A549 (cell line): ENCODE data around the gene DCLK1. TPM values are rescaled to one million over a fixed set of nuclear protein-coding genes. Genes with fewer than 3 reads are reported as not detected.

ENCODE experiments used
- ATAC-seq, 2 experiments: fragments of 200-7000 bp in 1 of 2; fragments of >200 bp in 1 of 2; cut with Nextera tagmentation in 1 of 2; cut with Tn5 transposase in 1 of 2; 3 replicates each; pipeline versions ENCODE4 v1.8.0 to v1.9.1; 2018 to 2020; ENCODE audit warnings: mild to moderate bottlenecking in 1 of 2, moderate library complexity in 1 of 2
- CTCF ChIA-PET: fragments of 300-600 bp; sonication (Branson Sonifier 250); formaldehyde crosslinking; extraction: SDS; loops from one replicate; lab custom pipeline; 2021; ENCODE audit warnings: antibody characterized with exemption, inconsistent platforms; lab: Yijun Ruan, JAX
- POLR2A ChIA-PET: fragments of 350-600 bp; formaldehyde crosslinking; extraction: SDS; loops from one replicate; lab custom pipeline; 2021; ENCODE audit warnings: antibody characterized with exemption, inconsistent platforms; lab: Yijun Ruan, JAX
- DNase-seq, 2 experiments: peaks; one replicate each; pipeline versions ENCODE4 v3.0.0 to v3.0.0-alpha.2; 2011 to 2016; ENCODE audit warnings: low read depth in 1 of 2, low spot score in 1 of 2
- FAIRE-seq: peaks from 2 replicates; lab custom pipeline; 2011; peaks lifted over from hg19 to GRCh38; lab: Jason Lieb, UNC
- H3K27ac ChIP-seq, 2 experiments: fragments of >200 bp; sonication (Bioruptor Twin); formaldehyde crosslinking; 3 replicates each; pipeline ENCODE4 v1.5.1; 2016 to 2017
- H3K4me1 ChIP-seq: fragments of >200 bp; sonication (Bioruptor Twin); formaldehyde crosslinking; 3 replicates; pipeline ENCODE4 v1.6.1; 2016
- H3K4me2 ChIP-seq: fragments of >200 bp; sonication (Bioruptor Twin); formaldehyde crosslinking; 3 replicates; pipeline ENCODE4 v1.6.1; 2016
- H3K4me3 ChIP-seq: fragments of >200 bp; sonication (Bioruptor Twin); formaldehyde crosslinking; 3 replicates; pipeline ENCODE4 v1.5.1; 2016
- H3K9me3 ChIP-seq: fragments of >200 bp; sonication (Bioruptor Twin); formaldehyde crosslinking; 3 replicates; pipeline ENCODE4 v1.6.1; 2016
- CEBPB ChIP-seq, 2 experiments: fragments of >200 bp in 1 of 2; sonication (Bioruptor Twin) in 1 of 2; formaldehyde crosslinking in 1 of 2; IDR thresholded peaks; 2 replicates each; pipeline ENCODE4 v1.6.1; 2012 to 2016
- EHF ChIP-seq: fragments of 250-450 bp; sonication (Bioruptor Pico); IDR thresholded peaks from 2 replicates; pipeline ENCODE4 v1.5.0; 2020; ENCODE audit warnings: mild to moderate bottlenecking
- ESRRA ChIP-seq: fragments of 150-350 bp; IDR thresholded peaks from 2 replicates; pipeline ENCODE4 v1.6.1; 2014; ENCODE audit warnings: mild to moderate bottlenecking, low read length, borderline replicate concordance
- FOSL2 ChIP-seq, 2 experiments: fragments of 450-650 bp in 1 of 2; fragments of >200 bp in 1 of 2; sonication (Bioruptor Twin) in 1 of 2; formaldehyde crosslinking; IDR thresholded peaks; 2 replicates each; pipeline versions ENCODE4 v1.5.0 to v1.6.1; 2016 to 2020; ENCODE audit warnings: mild to moderate bottlenecking in 1 of 2, moderate library complexity in 1 of 2
- HDAC2 ChIP-seq: fragments of 200-600 bp; sonication (generic); IDR thresholded peaks from 2 replicates; pipeline ENCODE4 v1.6.1; 2016
- HOXB5 ChIP-seq: fragments of 250-450 bp; sonication (Bioruptor Pico); IDR thresholded peaks from 2 replicates; pipeline ENCODE4 v1.5.0; 2020; ENCODE audit warnings: mild to moderate bottlenecking, moderate library complexity
- JUN ChIP-seq, 2 experiments: fragments of >200 bp; sonication (Bioruptor Twin); formaldehyde crosslinking; IDR thresholded peaks; 2 replicates in 1 of 2; 3 replicates in 1 of 2; pipeline ENCODE4 v1.6.1; 2016 to 2017
- JUNB ChIP-seq: fragments of >200 bp; sonication (Bioruptor Twin); formaldehyde crosslinking; IDR thresholded peaks from 2 replicates; pipeline ENCODE4 v1.6.1; 2016
- MAFK ChIP-seq: fragments of 450-650 bp; IDR thresholded peaks from 2 replicates; pipeline ENCODE4 v1.6.1; 2014; ENCODE audit not compliant: partially characterized antibody
- MAZ ChIP-seq: fragments of 150-350 bp; IDR thresholded peaks from 2 replicates; pipeline ENCODE4 v1.6.1; 2014; ENCODE audit warnings: antibody characterized with exemption, low read depth, low read length, borderline replicate concordance
- MYC ChIP-seq: IDR thresholded peaks from 2 replicates; pipeline ENCODE4 v1.6.1; 2012; ENCODE audit warnings: mild to moderate bottlenecking, inconsistent platforms, low read length, improper control_type of control experiment, borderline replicate concordance
- NFE2L2 ChIP-seq: fragments of 150-350 bp; conservative IDR thresholded peaks from 2 replicates; pipeline ENCODE4 v1.6.1; 2014; ENCODE audit warnings: low read length
- POLR2A ChIP-seq: IDR thresholded peaks from 2 replicates; pipeline ENCODE4 v1.6.1; 2012; ENCODE audit warnings: mild to moderate bottlenecking, low read length
- POLR2AphosphoS2 ChIP-seq: conservative IDR thresholded peaks from 2 replicates; pipeline ENCODE4 v1.6.1; 2012; ENCODE audit warnings: low read length, improper control_type of control experiment, inconsistent platforms
- RAD21 ChIP-seq, 2 experiments: fragments of >200 bp in 1 of 2; sonication (Bioruptor Twin) in 1 of 2; formaldehyde crosslinking in 1 of 2; IDR thresholded peaks in 1 of 2; conservative IDR thresholded peaks in 1 of 2; 2 replicates in 1 of 2; 3 replicates in 1 of 2; pipeline ENCODE4 v1.6.1; 2012 to 2018; ENCODE audit warnings: inconsistent platforms in 1 of 2
- RARB ChIP-seq: fragments of 250-450 bp; sonication (Bioruptor Pico); IDR thresholded peaks from 2 replicates; pipeline ENCODE4 v1.8.0; 2021; ENCODE audit warnings: mild to moderate bottlenecking, moderate library complexity
- RCOR1 ChIP-seq: fragments of 150-350 bp; IDR thresholded peaks from 2 replicates; pipeline ENCODE4 v1.6.1; 2014; ENCODE audit warnings: antibody characterized with exemption, low read length, low read depth
- RFX5 ChIP-seq: fragments of 450-650 bp; IDR thresholded peaks from 2 replicates; pipeline ENCODE4 v1.7.1; 2014; ENCODE audit warnings: antibody characterized with exemption, mild to moderate bottlenecking, moderate library complexity
- SREBF2 ChIP-seq: fragments of 450-650 bp; IDR thresholded peaks from 2 replicates; pipeline ENCODE4 v1.6.1; 2014; ENCODE audit warnings: mild to moderate bottlenecking, moderate library complexity
- TP53 ChIP-seq: fragments of 250-450 bp; sonication (Bioruptor Pico); IDR thresholded peaks from 2 replicates; pipeline ENCODE4 v1.5.0; 2021; ENCODE audit warnings: mild to moderate bottlenecking, moderate library complexity
- ZC3H11A ChIP-seq: fragments of 450-650 bp; IDR thresholded peaks from 2 replicates; pipeline ENCODE4 v1.6.1; 2014; ENCODE audit warnings: antibody characterized with exemption, mild to moderate bottlenecking
- ZFP36 ChIP-seq: fragments of 450-650 bp; IDR thresholded peaks from 2 replicates; pipeline ENCODE4 v1.6.1; 2014; ENCODE audit warnings: borderline replicate concordance; ENCODE audit not compliant: partially characterized antibody
- WGBS: methylation state at CpG from one replicate; pipeline ENCODE4 v1.1.6; 2017; ENCODE audit errors: missing lambda C conversion rate; 5-methylcytosine and 5-hydroxymethylcytosine counted together
- polyA plus RNA-seq, 4 experiments: library from polyadenylated mRNA; depleted of rRNA in 3 of 4; stranded (reverse); fragments of >200 nt; fragmentation: RNase III in 1 of 4; extraction: RNeasy Plus Mini Kit Qiagen cat#74134 plus additional on column Dnase treatment in 1 of 4; gene quantifications; 2 replicates in 3 of 4; 3 replicates in 1 of 4; pipeline ENCODE4 v1.2.3, GENCODE V29; 2011 to 2017
- TF ChIP-seq, protein P1 (sequence below): fragments of 150-350 bp; IDR thresholded peaks from 2 replicates; pipeline ENCODE4 v1.6.1; 2014; ENCODE audit warnings: low read depth, mild to moderate bottlenecking, low read length
- TF ChIP-seq, protein P2 (sequence below): IDR thresholded peaks from 2 replicates; pipeline ENCODE4 v1.6.1; 2012; ENCODE audit warnings: low read depth, borderline replicate concordance
- TF ChIP-seq, protein P3 (sequence below): IDR thresholded peaks from 2 replicates; pipeline ENCODE4 v1.6.1; 2012
- TF ChIP-seq, protein P4 (sequence below): fragments of 250-450 bp; sonication (Bioruptor Pico); IDR thresholded peaks from 2 replicates; pipeline ENCODE4 v1.5.0; 2021; ENCODE audit warnings: mild to moderate bottlenecking, moderate library complexity, borderline replicate concordance
- TF ChIP-seq, protein P5 (sequence below): fragments of 450-650 bp; IDR thresholded peaks from 2 replicates; pipeline ENCODE4 v1.6.1; 2014; ENCODE audit warnings: antibody characterized with exemption
- TF ChIP-seq, protein P6 (sequence below): fragments of 250-450 bp; sonication (Bioruptor Pico); IDR thresholded peaks from 2 replicates; pipeline ENCODE4 v1.5.0; 2020; ENCODE audit warnings: low read depth, mild to moderate bottlenecking, moderate library complexity

Gene DCLK1
- polyA plus RNA-seq, 2 of the 4 experiments (the other 2 are of a cell fraction), result 0.13 to 0.21 TPM

DNA sequence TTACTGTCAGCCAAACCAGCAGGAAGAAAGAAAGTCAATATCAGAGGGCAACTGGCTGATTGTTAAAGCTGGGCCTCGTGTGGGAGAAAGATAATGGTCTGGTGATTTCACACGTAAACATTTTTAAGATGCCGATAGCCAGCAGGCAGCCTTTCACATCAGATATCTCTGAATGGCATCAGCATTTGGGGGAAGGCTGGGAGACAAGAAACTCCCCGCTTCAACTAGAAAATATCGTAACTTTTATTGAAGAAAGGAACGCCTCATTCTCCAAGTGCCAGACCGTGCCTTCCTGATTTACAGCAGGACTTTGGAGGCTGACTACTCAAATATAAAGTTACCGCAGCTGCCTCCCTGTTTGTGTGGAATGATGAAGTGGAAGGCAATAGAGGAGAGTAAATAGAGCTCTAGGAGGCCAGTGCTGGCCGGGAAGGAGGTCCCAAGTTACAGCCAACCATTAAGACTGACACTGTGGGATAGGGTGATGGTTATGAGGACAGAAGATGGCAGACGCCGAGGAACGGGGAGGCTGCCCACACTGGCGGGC, 370.4 kb downstream of the DCLK1 start:
- DNase-seq (no peak), FAIRE-seq (no peak), ATAC-seq (no peak)
- H3K9me3 ChIP-seq, result no peaks in the 10 kb centered on the region
- no peaks in the 10 kb centered on the region for H3K4me1 ChIP-seq
- no peak overlapping the region for H3K4me3 ChIP-seq
- TF ChIP-seq, protein P1, sequence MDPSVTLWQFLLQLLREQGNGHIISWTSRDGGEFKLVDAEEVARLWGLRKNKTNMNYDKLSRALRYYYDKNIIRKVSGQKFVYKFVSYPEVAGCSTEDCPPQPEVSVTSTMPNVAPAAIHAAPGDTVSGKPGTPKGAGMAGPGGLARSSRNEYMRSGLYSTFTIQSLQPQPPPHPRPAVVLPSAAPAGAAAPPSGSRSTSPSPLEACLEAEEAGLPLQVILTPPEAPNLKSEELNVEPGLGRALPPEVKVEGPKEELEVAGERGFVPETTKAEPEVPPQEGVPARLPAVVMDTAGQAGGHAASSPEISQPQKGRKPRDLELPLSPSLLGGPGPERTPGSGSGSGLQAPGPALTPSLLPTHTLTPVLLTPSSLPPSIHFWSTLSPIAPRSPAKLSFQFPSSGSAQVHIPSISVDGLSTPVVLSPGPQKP, result no peak
- no peak for TF ChIP-seq HOXB5 (CRISPR knock-in tag)
- TF ChIP-seq POLR2A, result no peak
- TF ChIP-seq, protein P2, sequence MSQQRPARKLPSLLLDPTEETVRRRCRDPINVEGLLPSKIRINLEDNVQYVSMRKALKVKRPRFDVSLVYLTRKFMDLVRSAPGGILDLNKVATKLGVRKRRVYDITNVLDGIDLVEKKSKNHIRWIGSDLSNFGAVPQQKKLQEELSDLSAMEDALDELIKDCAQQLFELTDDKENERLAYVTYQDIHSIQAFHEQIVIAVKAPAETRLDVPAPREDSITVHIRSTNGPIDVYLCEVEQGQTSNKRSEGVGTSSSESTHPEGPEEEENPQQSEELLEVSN, result no peak
- no peak for TF ChIP-seq RARB (CRISPR knock-in tag)
- TF ChIP-seq, protein P3, sequence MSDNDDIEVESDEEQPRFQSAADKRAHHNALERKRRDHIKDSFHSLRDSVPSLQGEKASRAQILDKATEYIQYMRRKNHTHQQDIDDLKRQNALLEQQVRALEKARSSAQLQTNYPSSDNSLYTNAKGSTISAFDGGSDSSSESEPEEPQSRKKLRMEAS, result no peak
- TF ChIP-seq CEBPB (IDR thresholded peaks at IDR 0.05), result no peak
- TF ChIP-seq, protein P4, sequence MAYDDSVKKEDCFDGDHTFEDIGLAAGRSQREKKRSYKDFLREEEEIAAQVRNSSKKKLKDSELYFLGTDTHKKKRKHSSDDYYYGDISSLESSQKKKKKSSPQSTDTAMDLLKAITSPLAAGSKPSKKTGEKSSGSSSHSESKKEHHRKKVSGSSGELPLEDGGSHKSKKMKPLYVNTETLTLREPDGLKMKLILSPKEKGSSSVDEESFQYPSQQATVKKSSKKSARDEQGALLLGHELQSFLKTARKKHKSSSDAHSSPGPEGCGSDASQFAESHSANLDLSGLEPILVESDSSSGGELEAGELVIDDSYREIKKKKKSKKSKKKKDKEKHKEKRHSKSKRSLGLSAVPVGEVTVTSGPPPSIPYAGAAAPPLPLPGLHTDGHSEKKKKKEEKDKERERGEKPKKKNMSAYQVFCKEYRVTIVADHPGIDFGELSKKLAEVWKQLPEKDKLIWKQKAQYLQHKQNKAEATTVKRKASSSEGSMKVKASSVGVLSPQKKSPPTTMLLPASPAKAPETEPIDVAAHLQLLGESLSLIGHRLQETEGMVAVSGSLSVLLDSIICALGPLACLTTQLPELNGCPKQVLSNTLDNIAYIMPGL (CRISPR knock-in tag), result no peak
- TF ChIP-seq HDAC2, result no peak
- no peak for TF ChIP-seq ZC3H11A
- TF ChIP-seq NFE2L2, result no peak
- TF ChIP-seq RCOR1, result no peak
- TF ChIP-seq FOSL2 (IDR thresholded peaks at IDR 0.05), result no peak
- TF ChIP-seq FOSL2 (CRISPR knock-in tag; IDR thresholded peaks at IDR 0.05), result no peak
- TF ChIP-seq, protein P5, sequence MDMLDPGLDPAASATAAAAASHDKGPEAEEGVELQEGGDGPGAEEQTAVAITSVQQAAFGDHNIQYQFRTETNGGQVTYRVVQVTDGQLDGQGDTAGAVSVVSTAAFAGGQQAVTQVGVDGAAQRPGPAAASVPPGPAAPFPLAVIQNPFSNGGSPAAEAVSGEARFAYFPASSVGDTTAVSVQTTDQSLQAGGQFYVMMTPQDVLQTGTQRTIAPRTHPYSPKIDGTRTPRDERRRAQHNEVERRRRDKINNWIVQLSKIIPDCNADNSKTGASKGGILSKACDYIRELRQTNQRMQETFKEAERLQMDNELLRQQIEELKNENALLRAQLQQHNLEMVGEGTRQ, result no peak
- TF ChIP-seq, protein P6, sequence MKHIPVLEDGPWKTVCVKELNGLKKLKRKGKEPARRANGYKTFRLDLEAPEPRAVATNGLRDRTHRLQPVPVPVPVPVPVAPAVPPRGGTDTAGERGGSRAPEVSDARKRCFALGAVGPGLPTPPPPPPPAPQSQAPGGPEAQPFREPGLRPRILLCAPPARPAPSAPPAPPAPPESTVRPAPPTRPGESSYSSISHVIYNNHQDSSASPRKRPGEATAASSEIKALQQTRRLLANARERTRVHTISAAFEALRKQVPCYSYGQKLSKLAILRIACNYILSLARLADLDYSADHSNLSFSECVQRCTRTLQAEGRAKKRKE (CRISPR knock-in tag), result no peak
- no peak for TF ChIP-seq MAZ
- WGBS, result 31% methylated on average over 13 of the region's 13 CpGs
- POLR2A ChIA-PET, result no interaction called here
- H3K4me2 ChIP-seq, result no peak overlapping the region
- CTCF ChIA-PET, result interaction anchor here (1.0 kb wide), 1 partner anchor 20 kb away, joined by 3 read pairs; no protein-coding TSS in a partner anchor
- H3K27ac ChIP-seq, result no peak overlapping the region

DNA sequence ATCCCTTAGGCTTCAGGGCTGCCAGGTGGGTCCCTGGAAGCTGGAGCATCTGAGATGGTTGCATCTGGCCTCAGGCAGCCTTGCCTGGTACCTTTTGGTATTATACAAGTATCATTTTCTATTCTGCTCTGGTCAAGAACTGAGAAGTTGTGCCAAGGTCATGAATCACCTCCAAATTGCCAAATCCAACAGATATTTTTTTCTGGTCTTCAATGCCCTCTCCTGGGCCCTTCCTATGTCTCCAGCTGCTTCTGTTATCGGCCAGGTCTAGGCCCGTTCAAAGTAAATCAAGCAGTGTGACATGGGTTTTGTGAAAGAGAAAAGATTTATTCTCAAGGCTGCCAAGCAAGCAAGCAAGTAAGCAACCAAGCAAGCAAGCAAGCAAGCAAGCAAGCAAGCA, 383.6 kb downstream of the DCLK1 start:
- ChIA-PET POLR2A (no interaction called here), CTCF (no interaction called here)
- Histone ChIP-seq H3K4me2 (no peak overlapping the region), H3K9me3 (peaks cover 3% of the 10 kb centered on the region; the same call in 1 of the 3 replicates), H3K4me1 (no peaks in the 10 kb centered on the region), H3K4me3 (no peak overlapping the region), H3K27ac (no peak overlapping the region)
- FAIRE-seq (no peak), ATAC-seq (no peak), DNase-seq (no peak)
- WGBS, result 0% methylated on average over 2 of the region's 2 CpGs
- no peak for TF ChIP-seq EHF
- TF ChIP-seq, protein P4 (CRISPR knock-in tag), result no peak
- TF ChIP-seq TP53 (CRISPR knock-in tag), result no peak
- TF ChIP-seq MAZ, result no peak
- TF ChIP-seq JUN (IDR thresholded peaks at IDR 0.05), result no peak
- no peak for TF ChIP-seq JUNB
- TF ChIP-seq, protein P6 (CRISPR knock-in tag), result no peak
- TF ChIP-seq ZFP36, result no peak
- TF ChIP-seq RFX5, result no peak
- no peak for TF ChIP-seq RAD21 (conservative IDR thresholded peaks at IDR 0.05 in 1 of 2, IDR thresholded peaks at IDR 0.05 in 1 of 2)
- no peak for TF ChIP-seq MAFK
- TF ChIP-seq ESRRA, result no peak
- no peak for TF ChIP-seq RARB (CRISPR knock-in tag)
- TF ChIP-seq MYC, result no peak
- TF ChIP-seq POLR2AphosphoS2, result no peak
- no peak for TF ChIP-seq SREBF2
